Measurements from ENCODE around the gene XXYLT1.
"Not testable (repeated sequence)": the region's sequence is repeated elsewhere in the genome, so short reads cannot be mapped to it uniquely, and the experiment has no call there.

XXYLT1 gene
- 5.2 to 8.0 (median 6.5) reads per million in 4 donors for total RNA-seq

- peak; percentile 74 to 86 (median 80) for DNase-seq
Measured at GRCh38 chr3:195270817-195271409, at the start of gene XXYLT1. XXYLT1 (minus strand) TSS chr3:195271159; CDS start chr3:195271058, 101 bp downstream.

- DNase-seq, result no peak
Measured at GRCh38 chr3:195319060-195319459, 48.1 kb upstream of the XXYLT1 start.

GRCh38 chr3:195312714-195313113 is 41.8 kb upstream of the XXYLT1 start:
- no peak for DNase-seq

- no peak for DNase-seq
Measured at GRCh38 chr3:195307711-195308110, 36.8 kb upstream of the XXYLT1 start.

- DNase-seq, result no peak
Measured at GRCh38 chr3:195306369-195306768, 35.4 kb upstream of the XXYLT1 start.

- no peak for DNase-seq
Measured at GRCh38 chr3:195302431-195302830, 31.5 kb upstream of the XXYLT1 start.

GRCh38 chr3:195297446-195297845 is 26.5 kb upstream of the XXYLT1 start:
- DNase-seq, result no peak

GRCh38 chr3:195296662-195297061 is 25.7 kb upstream of the XXYLT1 start:
- no peak for DNase-seq

GRCh38 chr3:195291121-195291520 is 20.2 kb upstream of the XXYLT1 start:
- DNase-seq, result no peak

GRCh38 chr3:195290643-195291042 is 19.7 kb upstream of the XXYLT1 start:
- DNase-seq, result not testable (repeated sequence)

GRCh38 chr3:195286115-195286872 is 15.3 kb upstream of the XXYLT1 start:
- DNase-seq, result no peak

GRCh38 chr3:195285372-195285771 is 14.4 kb upstream of the XXYLT1 start:
- DNase-seq, result no peak

GRCh38 chr3:195284842-195285241 is 13.9 kb upstream of the XXYLT1 start:
- DNase-seq, result no peak

GRCh38 chr3:195282961-195283360 is 12.0 kb upstream of the XXYLT1 start:
- DNase-seq, result no peak

- no peak for DNase-seq
Measured at GRCh38 chr3:195274259-195274966, 3.5 kb upstream of the XXYLT1 start.

- DNase-seq, result peak; percentile 71 to 90 (median 79)
Measured at GRCh38 chr3:195271410-195272243, 668 bp upstream of the XXYLT1 start.

GRCh38 chr3:195270079-195270816 is 711 bp downstream of the XXYLT1 start:
- DNase-seq, result peak in 2 of 5 donors; percentile 22 to 28

GRCh38 chr3:195269375-195270078 is 1.4 kb downstream of the XXYLT1 start:
- DNase-seq, result no peak

- DNase-seq, result no peak
Measured at GRCh38 chr3:195268576-195269309, 2.2 kb downstream of the XXYLT1 start.

GRCh38 chr3:195267096-195267495 is 3.9 kb downstream of the XXYLT1 start:
- DNase-seq, result no peak

- DNase-seq, result no peak
Measured at GRCh38 chr3:195266428-195266827, 4.5 kb downstream of the XXYLT1 start.

Data from T-helper 1 cell (primary cell).